NB4 (cell line): ENCODE measurements around the gene TRABD2B.

Source experiments
- CTCF ChIP-seq: IDR thresholded peaks from one replicate; pipeline ENCODE4 v1.5.1; 2012; ENCODE audit warnings: low read depth, low read length
- POLR2A ChIP-seq: IDR thresholded peaks from 2 replicates; pipeline ENCODE4 v1.6.1; 2011; ENCODE audit warnings: mild to moderate bottlenecking; ENCODE audit not compliant: insufficient read length; ENCODE audit errors: extremely low read depth

- TF ChIP-seq CTCF, result no peak
- TF ChIP-seq POLR2A, result no peak
Observed at GRCh38 chr1:47996406-47997226, 569 bp downstream of the TRABD2B start.
